Keratinocyte (primary cell): ENCODE measurements around the gene GFOD2. TPM values are rescaled to one million over a fixed set of nuclear protein-coding genes. Genes with fewer than 3 reads are reported as not detected.
A peak's percentile ranks its signal among the peaks of the same experiment; 100 is the strongest.

Source experiments
- DNase-seq: peaks from one replicate; pipeline ENCODE4 v3.0.0-alpha.2; 2011; ENCODE audit warnings: low read depth, missing footprints, low spot score
- FAIRE-seq: peaks from 2 replicates; lab custom pipeline; 2011; peaks lifted over from hg19 to GRCh38; lab: Jason Lieb, UNC
- H2AFZ ChIP-seq: 2 replicates; pipeline ENCODE4 v1.6.0; 2012; ENCODE audit warnings: low read length, control low read depth, inconsistent platforms; ENCODE audit not compliant: control insufficient read depth
- H3K27ac ChIP-seq: 2 replicates; pipeline ENCODE4 v1.5.1; 2011; ENCODE audit warnings: low read length; ENCODE audit not compliant: control insufficient read depth, insufficient read depth
- H3K27me3 ChIP-seq: 3 replicates; pipeline ENCODE4 v1.6.0; 2011; ENCODE audit warnings: low read length; ENCODE audit not compliant: control insufficient read depth, insufficient read depth; ENCODE audit errors: extremely low read depth
- H3K36me3 ChIP-seq, 2 experiments: 2 replicates in 1 of 2; 3 replicates in 1 of 2; pipeline ENCODE4 v1.5.1; 2011; ENCODE audit warnings: low read length in 2 of 2, mild to moderate bottlenecking in 1 of 2; ENCODE audit not compliant: control insufficient read depth in 2 of 2, insufficient read depth in 2 of 2; ENCODE audit errors: extremely low read depth in 1 of 2
- H3K4me1 ChIP-seq: 3 replicates; pipeline ENCODE4 v1.5.1; 2011; ENCODE audit warnings: low read length; ENCODE audit not compliant: control insufficient read depth, insufficient read depth; ENCODE audit errors: extremely low read depth
- H3K4me2 ChIP-seq: 3 replicates; pipeline ENCODE4 v1.6.0; 2011; ENCODE audit warnings: low read depth, low read length; ENCODE audit not compliant: control insufficient read depth, insufficient read depth; ENCODE audit errors: extremely low read depth
- H3K4me3 ChIP-seq, 3 experiments: fragments of 200-600 bp in 1 of 3; sonication (generic) in 1 of 3; 2 replicates in 2 of 3; 3 replicates in 1 of 3; pipeline ENCODE4 v1.5.1; 2011 to 2016; ENCODE audit warnings: low read length in 3 of 3, mild to moderate bottlenecking in 3 of 3, control low read depth in 2 of 3, inconsistent platforms in 1 of 3, low read depth in 1 of 3, mixed read lengths in 1 of 3, mixed run types in 1 of 3, moderate library complexity in 1 of 3; ENCODE audit not compliant: control insufficient read depth in 2 of 3, insufficient read depth in 2 of 3; ENCODE audit errors: extremely low read depth in 1 of 3
- H3K79me2 ChIP-seq: 2 replicates; pipeline ENCODE4 v1.6.0; 2012; ENCODE audit warnings: low read length; ENCODE audit not compliant: control insufficient read depth, insufficient read depth
- H3K9ac ChIP-seq: 3 replicates; pipeline ENCODE4 v1.6.0; 2011; ENCODE audit warnings: low read length; ENCODE audit not compliant: control insufficient read depth, insufficient read depth; ENCODE audit errors: extremely low read depth
- H3K9me1 ChIP-seq: 3 replicates; pipeline ENCODE4 v1.6.0; 2011; ENCODE audit warnings: low read length; ENCODE audit not compliant: control insufficient read depth, insufficient read depth; ENCODE audit errors: extremely low read depth
- H3K9me3 ChIP-seq: 2 replicates; pipeline ENCODE4 v1.5.1; 2012; ENCODE audit warnings: low read depth, low read length; ENCODE audit not compliant: control insufficient read depth
- H4K20me1 ChIP-seq: 3 replicates; pipeline ENCODE4 v1.6.0; 2011; ENCODE audit warnings: low read length; ENCODE audit not compliant: control insufficient read depth, insufficient read depth; ENCODE audit errors: extremely low read depth
- EZH2 ChIP-seq: IDR thresholded peaks from one replicate; pipeline ENCODE4 v1.6.1; 2012; ENCODE audit warnings: inconsistent platforms, mild to moderate bottlenecking, low read length, moderate library complexity
- dilution Hi-C: fragments of 300-500 bp; cut with MboI; formaldehyde crosslinking; loops from one replicate; pipeline ENCODE4 v1.7.0; 2020; ENCODE audit warnings: low sequenced_read_pairs; ENCODE audit not compliant: extremely low pct_ligation_motif_present
- polyA minus RNA-seq, 3 experiments: library from RNA; depleted of rRNA, polyadenylated mRNA; stranded (reverse); fragments of >200 nt; gene quantifications; 1 replicate in 1 of 3; 2 replicates in 1 of 3; 3 replicates in 1 of 3; pipeline ENCODE4 v1.2.3, GENCODE V29; 2011
- polyA plus RNA-seq, 5 experiments: library from polyadenylated mRNA; depleted of rRNA in 3 of 5; stranded (reverse) in 3 of 5; stranded (forward) in 1 of 5; unstranded in 1 of 5; fragments of >200 nt; gene quantifications; 1 replicate in 1 of 5; 2 replicates in 3 of 5; 3 replicates in 1 of 5; pipeline versions ENCODE4 v1.2.1 to v1.2.3, GENCODE V29; 2011 to 2012; ENCODE audit warnings: missing spikeins in 2 of 5, low read depth in 1 of 5, low replicate concordance in 1 of 5
- TF ChIP-seq, protein P1 (sequence below), 3 experiments: IDR thresholded peaks in 1 of 3; conservative IDR thresholded peaks in 1 of 3; optimal IDR thresholded peaks in 1 of 3; 2 replicates in 2 of 3; 3 replicates in 1 of 3; pipeline versions ENCODE3 to v1.5.1; 2011; ENCODE audit warnings: low read length in 3 of 3, mild to moderate bottlenecking in 3 of 3, moderate library complexity in 2 of 3, control low read depth in 1 of 3, inconsistent platforms in 1 of 3; ENCODE audit not compliant: insufficient read depth in 2 of 3; ENCODE audit errors: extremely low read depth in 1 of 3

The GFOD2 gene
- polyA plus RNA-seq = 13.2 to 19.3 TPM (median 13.8 TPM) in 3 replicates
- 7.5 TPM for polyA plus RNA-seq (2011; ENCODE audit: low read depth)
- 10.0 and 14.9 TPM in 2 replicates for polyA plus RNA-seq (2011; cell fraction: cytosol; rRNA removed)
- polyA plus RNA-seq (2011; cell fraction: nucleus; rRNA removed) = 21.2 and 23.8 TPM in 2 replicates
- 16.6 and 21.6 TPM in 2 replicates for polyA plus RNA-seq (2012; ENCODE audit: low replicate concordance)
- 17.2 to 26.5 TPM (median 22.2 TPM) in 3 replicates for polyA minus RNA-seq
- 16.5 TPM for polyA minus RNA-seq (2011; cell fraction: cytosol; rRNA and poly(A)+ RNA removed)
- polyA minus RNA-seq (2011; cell fraction: nucleus; rRNA and poly(A)+ RNA removed) = 10.6 and 16.1 TPM in 2 replicates

DNA sequence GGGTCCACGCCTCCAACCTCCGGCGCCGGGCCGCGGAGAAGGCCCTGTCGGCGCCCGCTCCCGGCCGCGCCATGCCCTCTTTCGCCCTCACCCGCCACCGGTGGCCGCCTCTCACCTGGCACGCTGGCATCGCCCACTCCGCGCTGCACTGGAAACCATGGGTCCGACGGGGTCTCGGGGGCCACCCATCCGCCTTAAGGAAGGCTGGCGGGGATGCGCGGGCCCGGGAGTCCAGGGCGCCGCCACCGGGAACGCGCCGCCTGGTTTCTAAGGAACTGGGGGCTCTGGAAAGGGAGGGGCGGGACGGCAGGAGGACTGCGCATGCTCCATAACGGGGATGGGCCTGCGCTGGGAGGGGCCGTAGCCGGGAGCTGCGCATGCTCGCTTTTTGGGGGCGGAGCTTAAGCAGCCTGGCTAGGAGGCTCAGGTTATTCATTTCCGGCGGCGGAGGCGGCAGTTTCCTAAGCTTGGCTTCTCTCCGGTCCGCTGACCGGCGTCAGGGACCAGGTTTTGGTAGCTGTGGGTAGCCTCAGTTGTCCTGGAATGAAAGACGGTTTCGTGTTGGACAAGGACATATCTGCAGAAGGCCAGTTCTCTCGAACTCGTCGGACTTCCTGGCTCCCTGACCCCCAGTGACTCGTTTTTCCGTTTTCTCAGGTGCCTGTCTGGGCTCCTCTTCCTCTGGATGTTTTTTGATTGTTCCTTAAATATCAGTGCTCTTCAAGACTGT, at the start of gene GFOD2:
GFOD2 (minus strand) TSS at position 269 of the 730 bp plus-strand sequence. CDS start 33,601 bp downstream, outside the sequence.
- dilution Hi-C loops = no loop called here
- Histone ChIP-seq H3K4me3 (peak within 1 kb of the TSS; percentile 83 to 90 (median 88)), H3K36me3 (peaks cover 0 to 2% of the 10 kb centered on the region in 2 experiments), H3K4me2 (peak within 1 kb of the TSS; percentile 99), H3K9me1 (no peaks in the 10 kb centered on the region), H3K27me3 (no peaks in the 10 kb centered on the region), H2AFZ (peak within 1 kb of the TSS; percentile 55), H3K9ac (peak within 1 kb of the TSS; percentile 84), H3K4me1 (peaks cover 24% of the 10 kb centered on the region), H4K20me1 (no peaks in the 10 kb centered on the region), H3K79me2 (peaks cover 46% of the 10 kb centered on the region), H3K27ac (peak within 1 kb of the TSS; percentile 53), H3K9me3 (no peaks in the 10 kb centered on the region)
- FAIRE-seq = no peak
- TF ChIP-seq, protein P1, sequence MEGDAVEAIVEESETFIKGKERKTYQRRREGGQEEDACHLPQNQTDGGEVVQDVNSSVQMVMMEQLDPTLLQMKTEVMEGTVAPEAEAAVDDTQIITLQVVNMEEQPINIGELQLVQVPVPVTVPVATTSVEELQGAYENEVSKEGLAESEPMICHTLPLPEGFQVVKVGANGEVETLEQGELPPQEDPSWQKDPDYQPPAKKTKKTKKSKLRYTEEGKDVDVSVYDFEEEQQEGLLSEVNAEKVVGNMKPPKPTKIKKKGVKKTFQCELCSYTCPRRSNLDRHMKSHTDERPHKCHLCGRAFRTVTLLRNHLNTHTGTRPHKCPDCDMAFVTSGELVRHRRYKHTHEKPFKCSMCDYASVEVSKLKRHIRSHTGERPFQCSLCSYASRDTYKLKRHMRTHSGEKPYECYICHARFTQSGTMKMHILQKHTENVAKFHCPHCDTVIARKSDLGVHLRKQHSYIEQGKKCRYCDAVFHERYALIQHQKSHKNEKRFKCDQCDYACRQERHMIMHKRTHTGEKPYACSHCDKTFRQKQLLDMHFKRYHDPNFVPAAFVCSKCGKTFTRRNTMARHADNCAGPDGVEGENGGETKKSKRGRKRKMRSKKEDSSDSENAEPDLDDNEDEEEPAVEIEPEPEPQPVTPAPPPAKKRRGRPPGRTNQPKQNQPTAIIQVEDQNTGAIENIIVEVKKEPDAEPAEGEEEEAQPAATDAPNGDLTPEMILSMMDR (optimal IDR thresholded peaks at IDR 0.05 in 1 of 3, IDR thresholded peaks at IDR 0.05 in 1 of 3, conservative IDR thresholded peaks at IDR 0.05 in 1 of 3; ENCODE audit: extremely low read depth in 1 of 3, insufficient read depth in 2 of 3, low read length in 3 of 3) = no peak
- no peak for TF ChIP-seq EZH2
- DNase-seq = peak; percentile 82

DNA sequence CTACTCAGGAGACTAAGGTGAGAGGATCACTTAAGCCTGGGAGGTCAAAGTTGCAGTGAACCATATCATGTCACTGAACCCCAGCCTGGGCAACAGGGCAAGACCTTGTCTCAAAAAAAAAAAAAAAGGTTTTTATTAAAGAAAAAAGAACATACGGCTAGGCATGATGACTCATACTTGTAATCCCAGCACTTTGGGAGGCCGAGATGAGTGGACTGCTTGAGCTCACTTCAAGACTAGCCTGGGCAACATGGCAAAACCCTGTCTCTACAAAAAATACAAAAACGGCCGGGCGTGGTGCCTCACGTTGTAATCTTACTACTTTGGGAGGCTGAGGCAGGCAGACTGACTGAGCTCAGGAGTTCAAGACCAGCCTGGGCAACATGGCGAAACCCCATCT, 48.8 kb upstream of the GFOD2 start:
- peak; percentile 5 for DNase-seq
- Histone ChIP-seq H3K4me1 (peaks cover 8% of the 10 kb centered on the region), H3K27ac (no peak overlapping the region), H3K4me2 (no peak overlapping the region), H3K4me3 (no peak overlapping the region), H3K27me3 (no peaks in the 10 kb centered on the region), H3K9ac (no peak overlapping the region), H3K36me3 (peaks cover 5 to 9% of the 10 kb centered on the region in 2 experiments), H3K9me3 (no peaks in the 10 kb centered on the region), H4K20me1 (no peaks in the 10 kb centered on the region), H3K79me2 (no peaks in the 10 kb centered on the region), H2AFZ (no peak overlapping the region), H3K9me1 (no peaks in the 10 kb centered on the region)
- dilution Hi-C loops = no loop called here
- no peak for FAIRE-seq
- TF ChIP-seq EZH2 = no peak
- TF ChIP-seq, protein P1 (optimal IDR thresholded peaks at IDR 0.05 in 1 of 3, IDR thresholded peaks at IDR 0.05 in 1 of 3, conservative IDR thresholded peaks at IDR 0.05 in 1 of 3; ENCODE audit: extremely low read depth in 1 of 3, insufficient read depth in 2 of 3, low read length in 3 of 3) = no peak
